ENCODE measurements around the gene SCGB3A1.
A peak's percentile ranks its signal among the peaks of the same experiment; 100 is the strongest.

Gene SCGB3A1

GRCh38 chr5:180609817-180610550 is 18.7 kb upstream of the SCGB3A1 start:
- no peak for TF ChIP-seq CTCF (IDR thresholded peaks at IDR 0.05; ENCODE audit: low read depth, low read length)
- no peak overlapping the region for H3K4me3 ChIP-seq (ENCODE audit: low read depth, low read length)

GRCh38 chr5:180609386-180609785 is 18.1 kb upstream of the SCGB3A1 start:
- H3K4me3 ChIP-seq (ENCODE audit: low read depth, low read length): no peak overlapping the region
- no peak for TF ChIP-seq CTCF (IDR thresholded peaks at IDR 0.05; ENCODE audit: low read depth, low read length)

- TF ChIP-seq CTCF (IDR thresholded peaks at IDR 0.05; ENCODE audit: low read depth, low read length): no peak
- no peak overlapping the region for H3K4me3 ChIP-seq (ENCODE audit: low read depth, low read length)
These were observed 17.4 kb upstream of the SCGB3A1 start for GRCh38 chr5:180608572-180609310.

- no peak for TF ChIP-seq CTCF (IDR thresholded peaks at IDR 0.05; ENCODE audit: low read depth, low read length)
These were observed 16.7 kb upstream of the SCGB3A1 start for GRCh38 chr5:180607861-180608571.

GRCh38 chr5:180606215-180606785 is 15.0 kb upstream of the SCGB3A1 start:
- H3K4me3 ChIP-seq (ENCODE audit: low read depth, low read length): no peak overlapping the region
- no peak for TF ChIP-seq CTCF (IDR thresholded peaks at IDR 0.05; ENCODE audit: low read depth, low read length)

More at GRCh38 chr5:180607861-180608571, 16.7 kb upstream of the SCGB3A1 start:
- no peak overlapping the region for H3K4me3 ChIP-seq (ENCODE audit: low read depth, low read length)

- TF ChIP-seq CTCF (IDR thresholded peaks at IDR 0.05; ENCODE audit: low read depth, low read length): peak; percentile 80
These were observed 14.4 kb upstream of the SCGB3A1 start for GRCh38 chr5:180605554-180606214.

More at GRCh38 chr5:180605554-180606214, 14.4 kb upstream of the SCGB3A1 start:
- H3K4me3 ChIP-seq (ENCODE audit: low read depth, low read length): no peak overlapping the region
